Left ventricle myocardium inferior (tissue), 1 donor: ENCODE results near the gene INPP4B. TPM values are rescaled to one million over a fixed set of nuclear protein-coding genes. Genes with fewer than 3 reads are reported as not detected.

ENCODE experiments used
- DNase-seq: peaks from one replicate; pipeline ENCODE4 v3.0.0-alpha.2; 2020
- H3K27ac ChIP-seq: fragments of 200-600 bp; replicated peaks from 2 replicates; pipeline ENCODE4 v1.8.0; 2021
- H3K27me3 ChIP-seq: fragments of 200-600 bp; 2 replicates; pipeline ENCODE4 v1.8.0; 2021; ENCODE audit warnings: low read depth
- H3K36me3 ChIP-seq: fragments of 200-600 bp; 2 replicates; pipeline ENCODE4 v1.8.0; 2021
- H3K4me1 ChIP-seq: fragments of 200-600 bp; 2 replicates; pipeline ENCODE4 v1.8.0; 2021
- H3K4me3 ChIP-seq: fragments of 200-600 bp; 2 replicates; pipeline ENCODE4 v1.8.0; 2021; ENCODE audit warnings: mild to moderate bottlenecking, moderate library complexity
- H3K9me3 ChIP-seq: fragments of 200-600 bp; replicated peaks from 2 replicates; pipeline ENCODE4 v1.8.0; 2021
- CTCF ChIP-seq: fragments of 200-600 bp; IDR thresholded peaks from 2 replicates; pipeline ENCODE4 v1.8.0; 2021; ENCODE audit warnings: antibody characterized with exemption, mild to moderate bottlenecking, borderline replicate concordance
- intact Hi-C: fragments of 100-400 bp; cut with micrococcal nuclease; formaldehyde crosslinking; loops from one replicate; pipeline ENCODE4 v1.11.0; 2022
- total RNA-seq: library from RNA; stranded (reverse); fragmentation: NEBNext Ultra II Directional; extraction: Animal tissue kit (Norgen Biotek cat#: 25700); gene quantifications from one replicate; pipeline ENCODE4 v1.2.1, GENCODE V29; 2021
- donor health status: DM: no; HTN: yes; CAD: no; lungs with severe emphysema.

The INPP4B gene
- total RNA-seq, 1 donor from 2014 or later, result 61.1 TPM

GRCh38 chr4:142164767-142165500, 681.2 kb downstream of the INPP4B start:
- intact Hi-C loops, result no loop called here
- no peak overlapping the region for H3K27ac ChIP-seq
- no peak overlapping the region for H3K4me3 ChIP-seq
- no peak for TF ChIP-seq CTCF
- no peaks in the 10 kb centered on the region for H3K27me3 ChIP-seq
- no peaks in the 10 kb centered on the region for H3K4me1 ChIP-seq
- no peaks in the 10 kb centered on the region for H3K9me3 ChIP-seq
- no peak for DNase-seq
- no peaks in the 10 kb centered on the region for H3K36me3 ChIP-seq

- H3K9me3 ChIP-seq, result no peaks in the 10 kb centered on the region
- no peak overlapping the region for H3K4me3 ChIP-seq
- DNase-seq, result no peak
- no peaks in the 10 kb centered on the region for H3K27me3 ChIP-seq
- intact Hi-C loops, result no loop called here
- TF ChIP-seq CTCF, result no peak
- peaks cover 6% of the 10 kb centered on the region for H3K4me1 ChIP-seq
- H3K27ac ChIP-seq, result no peak overlapping the region
- H3K36me3 ChIP-seq, result no peaks in the 10 kb centered on the region
Measured at GRCh38 chr4:142161086-142161485, 685.0 kb downstream of the INPP4B start.

GRCh38 chr4:142160509-142160908, 685.6 kb downstream of the INPP4B start:
- Histone ChIP-seq H3K27me3 (no peaks in the 10 kb centered on the region), H3K9me3 (no peaks in the 10 kb centered on the region), H3K36me3 (no peaks in the 10 kb centered on the region), H3K4me1 (peaks cover 11% of the 10 kb centered on the region), H3K27ac (no peak overlapping the region), H3K4me3 (no peak overlapping the region)
- intact Hi-C loops, result no loop called here
- DNase-seq, result no peak
- TF ChIP-seq CTCF, result no peak

- Histone ChIP-seq H3K27ac (no peak overlapping the region), H3K27me3 (no peaks in the 10 kb centered on the region), H3K4me1 (peaks cover 19% of the 10 kb centered on the region), H3K9me3 (no peaks in the 10 kb centered on the region), H3K36me3 (no peaks in the 10 kb centered on the region), H3K4me3 (no peak overlapping the region)
- intact Hi-C loops, result no loop called here
- TF ChIP-seq CTCF, result no peak
- DNase-seq, result no peak
Measured at GRCh38 chr4:142158980-142159379, 687.1 kb downstream of the INPP4B start.

GRCh38 chr4:142156256-142156655, 689.8 kb downstream of the INPP4B start:
- no peaks in the 10 kb centered on the region for H3K9me3 ChIP-seq
- peak overlapping the region; percentile 37 for H3K27ac ChIP-seq
- H3K4me1 ChIP-seq, result peaks cover 19% of the 10 kb centered on the region
- TF ChIP-seq CTCF, result no peak
- H3K36me3 ChIP-seq, result no peaks in the 10 kb centered on the region
- intact Hi-C loops, result no loop called here
- no peak overlapping the region for H3K4me3 ChIP-seq
- no peaks in the 10 kb centered on the region for H3K27me3 ChIP-seq
- DNase-seq, result no peak
